ENCODE measurements around the gene RFTN2. TPM values are rescaled to one million over a fixed set of nuclear protein-coding genes. Genes with fewer than 3 reads are reported as not detected.
A peak's percentile ranks its signal among the peaks of the same experiment; 100 is the strongest.

RFTN2 gene, protein sequence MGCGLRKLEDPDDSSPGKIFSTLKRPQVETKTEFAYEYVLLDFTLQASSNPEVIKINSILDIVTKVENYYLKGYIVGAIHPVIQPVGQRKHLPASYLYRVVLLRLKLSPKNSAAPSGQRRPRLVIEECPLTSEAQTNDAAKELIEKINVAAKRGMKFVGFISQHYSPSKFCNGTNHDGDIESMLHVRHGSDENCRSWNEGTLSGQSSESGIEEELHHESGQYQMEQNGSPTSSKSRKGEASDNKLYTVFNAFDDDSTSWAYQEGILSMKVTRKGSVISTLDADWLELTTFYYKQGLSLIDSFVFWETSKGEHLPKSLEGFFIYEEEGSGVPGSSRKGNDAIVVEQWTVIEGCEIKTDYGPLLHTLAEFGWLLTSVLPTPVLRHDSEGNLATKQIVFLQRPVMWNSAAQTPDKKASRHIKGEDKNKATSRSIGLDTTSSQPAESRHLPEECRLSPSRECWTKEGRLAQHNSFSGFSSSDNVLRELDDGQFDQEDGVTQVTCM
- total RNA-seq (10 to 100 TPM in 2 of 5 donors, 1 to 10 TPM in 1, under 1 TPM in 2; 0.45 to 13.3 (median 1.6) TPM), polyA plus RNA-seq (1 to 10 TPM in 2 of 3 donors, under 1 TPM in 1; 0.65 to 5.0 (median 2.7) TPM)
- long read RNA-seq, donor 1, full-length matches to known transcripts = 2 of 2 reads
- long read RNA-seq, donor 1, partial matches to known transcripts = 0 of 2 reads
- long read RNA-seq, donor 1, other reads (novel, unspliced or antisense) = 0 of 2 reads
- long read RNA-seq, donor 2, full-length matches to known transcripts = 4 of 9 reads
- long read RNA-seq, donor 2, partial matches to known transcripts = 5 of 9 reads
- long read RNA-seq, donor 2, other reads (novel, unspliced or antisense) = 0 of 9 reads
- long read RNA-seq, donor 3 = 0 reads
- long read RNA-seq, donor 4 = 0 reads
- long read RNA-seq, donor 5, full-length matches to known transcripts = 5 of 5 reads
- long read RNA-seq, donor 5, partial matches to known transcripts = 0 of 5 reads
- long read RNA-seq, donor 5, other reads (novel, unspliced or antisense) = 0 of 5 reads
- long read RNA-seq, donor 6 = 0 reads
- long read RNA-seq, donor 7, full-length matches to known transcripts = 1 of 25 reads
- long read RNA-seq, donor 7, partial matches to known transcripts = 24 of 25 reads
- long read RNA-seq, donor 7, other reads (novel, unspliced or antisense) = 0 of 25 reads
- long read RNA-seq, donor 8 = 0 reads
- long read RNA-seq, donor 9, full-length matches to known transcripts = 1 of 6 reads
- long read RNA-seq, donor 9, partial matches to known transcripts = 5 of 6 reads
- long read RNA-seq, donor 9, other reads (novel, unspliced or antisense) = 0 of 6 reads
- long read RNA-seq, donor 10 = 0 reads

DNA sequence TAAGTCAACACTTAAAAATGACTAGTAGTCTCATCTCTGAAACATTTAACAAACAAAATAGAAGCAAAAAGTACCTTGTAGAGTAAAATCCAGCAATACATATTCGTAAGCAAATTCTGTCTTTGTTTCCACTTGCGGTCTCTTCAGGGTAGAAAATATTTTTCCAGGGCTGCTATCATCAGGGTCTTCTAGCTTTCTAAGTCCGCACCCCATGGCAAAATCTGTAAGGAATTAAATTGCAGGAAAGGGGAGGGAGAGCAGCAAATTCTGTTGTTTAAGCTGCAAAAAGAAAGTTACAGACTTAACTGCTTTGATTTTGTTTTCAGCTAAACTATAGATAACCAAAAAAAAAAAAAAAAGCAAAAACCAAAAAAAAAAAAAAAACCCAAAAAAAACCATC, at the start of gene RFTN2:
RFTN2 (minus strand) TSS at position 342 of the 400 bp plus-strand sequence; CDS start at position 213, 129 bp downstream.
- Histone ChIP-seq H3K27me3 (no peaks in the 10 kb centered on the region), H3K4me1 (peaks cover 0 to 14% (median 2%) of the 10 kb centered on the region in 4 donors), H3K4me3 (peak within 1 kb of the TSS; percentile 11 to 28 (median 26)), H3K9me3 (no peaks in the 10 kb centered on the region), H3K27ac (peak within 1 kb of the TSS in 4 of 5 donors; percentile 13 to 66 (median 52)), H3K36me3 (no peaks in the 10 kb centered on the region)
- intact Hi-C loops (cut with DNase I; ENCODE audit: low total_unique reads) = no loop called here
- no peak for TF ChIP-seq POLR2A (IDR thresholded peaks at IDR 0.05)
- DNase-seq = peak in 1 of 2 donors; percentile 25
- WGBS, 5 donors = 53 to 85% (median 70%) methylated on average over 3 of the region's 3 CpGs

DNA sequence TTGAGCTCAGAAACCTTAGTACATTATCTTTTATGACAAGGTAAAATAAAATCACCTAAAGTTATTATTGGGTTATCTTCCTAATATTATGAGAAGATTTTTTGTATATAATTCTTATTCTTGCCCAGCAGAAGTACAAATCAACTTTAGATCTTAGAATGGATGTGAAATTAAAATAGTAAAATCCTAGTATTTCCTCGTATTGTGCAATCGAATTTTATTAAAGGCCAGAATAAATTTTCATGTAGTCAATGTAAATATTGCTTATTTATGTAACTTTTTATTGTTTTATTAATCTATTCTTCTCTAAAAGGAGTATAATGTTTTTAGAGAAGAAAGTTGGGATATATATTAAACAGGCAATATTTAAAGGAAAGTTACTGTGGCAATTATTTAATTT, 42.5 kb upstream of the RFTN2 start:
- TF ChIP-seq EP300 (IDR thresholded peaks at IDR 0.05) (no peak), POLR2AphosphoS5 (IDR thresholded peaks at IDR 0.05) (no peak), POLR2A (IDR thresholded peaks at IDR 0.05) (no peak)
- TF ChIP-seq, protein P1, sequence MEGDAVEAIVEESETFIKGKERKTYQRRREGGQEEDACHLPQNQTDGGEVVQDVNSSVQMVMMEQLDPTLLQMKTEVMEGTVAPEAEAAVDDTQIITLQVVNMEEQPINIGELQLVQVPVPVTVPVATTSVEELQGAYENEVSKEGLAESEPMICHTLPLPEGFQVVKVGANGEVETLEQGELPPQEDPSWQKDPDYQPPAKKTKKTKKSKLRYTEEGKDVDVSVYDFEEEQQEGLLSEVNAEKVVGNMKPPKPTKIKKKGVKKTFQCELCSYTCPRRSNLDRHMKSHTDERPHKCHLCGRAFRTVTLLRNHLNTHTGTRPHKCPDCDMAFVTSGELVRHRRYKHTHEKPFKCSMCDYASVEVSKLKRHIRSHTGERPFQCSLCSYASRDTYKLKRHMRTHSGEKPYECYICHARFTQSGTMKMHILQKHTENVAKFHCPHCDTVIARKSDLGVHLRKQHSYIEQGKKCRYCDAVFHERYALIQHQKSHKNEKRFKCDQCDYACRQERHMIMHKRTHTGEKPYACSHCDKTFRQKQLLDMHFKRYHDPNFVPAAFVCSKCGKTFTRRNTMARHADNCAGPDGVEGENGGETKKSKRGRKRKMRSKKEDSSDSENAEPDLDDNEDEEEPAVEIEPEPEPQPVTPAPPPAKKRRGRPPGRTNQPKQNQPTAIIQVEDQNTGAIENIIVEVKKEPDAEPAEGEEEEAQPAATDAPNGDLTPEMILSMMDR (IDR thresholded peaks at IDR 0.05) = no peak
- no peaks in the 10 kb centered on the region for H3K9me3 ChIP-seq
- intact Hi-C loops (cut with DNase I; ENCODE audit: low total_unique reads) = no loop called here
- no peak overlapping the region for H3K4me3 ChIP-seq
- H3K4me1 ChIP-seq = no peaks in the 10 kb centered on the region
- no peak overlapping the region for H3K27ac ChIP-seq
- peaks cover 0 to 4% (median 0%) of the 10 kb centered on the region in 4 donors for H3K36me3 ChIP-seq
- 92 to 95% (median 93%) methylated on average over 2 of the region's 2 CpGs for WGBS, 5 donors
- DNase-seq = no peak
- no peaks in the 10 kb centered on the region for H3K27me3 ChIP-seq

DNA sequence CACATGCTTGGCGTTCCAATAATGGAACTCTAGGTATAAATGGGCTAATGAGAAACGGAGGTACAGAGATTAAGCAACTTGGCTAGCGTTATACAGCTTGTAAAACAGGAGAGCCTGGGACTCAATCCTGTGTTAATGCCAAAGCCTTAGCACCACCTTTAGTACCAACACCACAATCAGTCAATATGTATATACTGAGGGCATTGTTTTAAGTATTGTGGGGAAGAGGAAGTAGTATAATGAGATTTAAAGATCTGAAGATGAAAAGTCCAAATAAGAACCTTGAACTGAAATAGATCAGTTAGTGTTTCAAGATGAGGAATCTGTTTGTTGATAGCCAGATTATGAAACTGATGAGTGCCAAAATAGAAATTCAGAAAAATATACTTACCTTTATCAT, 37.9 kb upstream of the RFTN2 start:
- intact Hi-C loops (cut with DNase I; ENCODE audit: low total_unique reads) = no loop called here
- TF ChIP-seq, protein P1 (IDR thresholded peaks at IDR 0.05) = no peak
- no peak for TF ChIP-seq POLR2AphosphoS5 (IDR thresholded peaks at IDR 0.05)
- TF ChIP-seq EP300 (IDR thresholded peaks at IDR 0.05) = no peak
- Histone ChIP-seq H3K4me3 (no peak overlapping the region), H3K4me1 (peaks cover 7 to 22% (median 9%) of the 10 kb centered on the region in 4 donors), H3K27me3 (no peaks in the 10 kb centered on the region), H3K9me3 (no peaks in the 10 kb centered on the region), H3K36me3 (peaks cover 0 to 12% (median 3%) of the 10 kb centered on the region in 4 donors), H3K27ac (no peak overlapping the region)
- no peak for DNase-seq
- 72 to 83% (median 78%) methylated on average over 3 of the region's 3 CpGs for WGBS, 5 donors

DNA sequence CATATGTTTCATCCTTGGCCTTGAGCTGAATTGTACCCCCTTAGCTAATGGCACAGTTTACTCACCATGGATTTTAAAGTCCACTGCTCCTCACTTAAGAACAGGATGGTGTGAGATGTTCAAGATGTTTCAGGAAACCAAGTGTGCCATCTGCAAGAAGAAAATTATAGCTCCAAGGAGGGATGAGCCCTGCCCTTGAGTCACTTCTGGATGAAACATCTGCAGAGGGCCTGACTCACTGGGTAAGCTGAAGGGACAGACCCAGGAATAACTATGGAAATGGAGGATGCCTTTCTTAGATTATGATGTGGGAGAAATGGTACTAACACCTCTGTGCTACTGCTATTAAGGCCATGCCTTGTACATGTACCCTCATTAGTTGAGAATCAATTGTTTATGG, 36.2 kb upstream of the RFTN2 start:
- no peak for TF ChIP-seq EP300 (IDR thresholded peaks at IDR 0.05)
- no peak for TF ChIP-seq POLR2A (IDR thresholded peaks at IDR 0.05)
- TF ChIP-seq POLR2AphosphoS5 (IDR thresholded peaks at IDR 0.05) = no peak
- TF ChIP-seq, protein P1 (IDR thresholded peaks at IDR 0.05) = no peak
- H3K27me3 ChIP-seq = no peaks in the 10 kb centered on the region
- intact Hi-C loops (cut with DNase I; ENCODE audit: low total_unique reads) = no loop called here
- DNase-seq = no peak
- H3K9me3 ChIP-seq = no peaks in the 10 kb centered on the region
- peaks cover 19 to 39% (median 26%) of the 10 kb centered on the region in 4 donors for H3K4me1 ChIP-seq
- peaks cover 0 to 12% (median 3%) of the 10 kb centered on the region in 4 donors for H3K36me3 ChIP-seq
- H3K4me3 ChIP-seq = no peak overlapping the region
- no peak overlapping the region for H3K27ac ChIP-seq
